IMR-90 (cell line): ENCODE results near the gene ENOX1.

Experiments
- CEBPB ChIP-seq: IDR thresholded peaks from 2 replicates; pipeline ENCODE4 v1.6.1; 2012; ENCODE audit warnings: low read depth, low read length, improper control_type of control experiment
- CTCF ChIP-seq: conservative IDR thresholded peaks from 2 replicates; pipeline ENCODE4 v1.5.1; 2012; ENCODE audit warnings: mild to moderate bottlenecking, low read depth, low read length, improper control_type of control experiment
- MXI1 ChIP-seq: IDR thresholded peaks from 2 replicates; pipeline ENCODE4 v1.6.1; 2012; ENCODE audit warnings: low read depth, mild to moderate bottlenecking, low read length, moderate library complexity, borderline replicate concordance
- POLR2A ChIP-seq: IDR thresholded peaks from 2 replicates; pipeline ENCODE4 v1.6.1; 2012; ENCODE audit warnings: mild to moderate bottlenecking, low read depth, low read length
- RAD21 ChIP-seq: IDR thresholded peaks from 2 replicates; pipeline ENCODE4 v1.6.1; 2012; ENCODE audit warnings: low read length, improper control_type of control experiment
- RCOR1 ChIP-seq: IDR thresholded peaks from 2 replicates; pipeline ENCODE4 v1.6.1; 2012; ENCODE audit warnings: mild to moderate bottlenecking, low read length, improper control_type of control experiment; ENCODE audit not compliant: insufficient replicate concordance
- SMC3 ChIP-seq: fragments of 150-350 bp; IDR thresholded peaks from 2 replicates; pipeline ENCODE4 v1.6.1; 2016; ENCODE audit warnings: low read depth, mild to moderate bottlenecking, antibody characterized with exemption, low read length, moderate library complexity
- TF ChIP-seq, protein P1 (sequence below): fragments of 150-350 bp; IDR thresholded peaks from 2 replicates; pipeline ENCODE4 v1.6.1; 2017; ENCODE audit warnings: mild to moderate bottlenecking, antibody characterized with exemption, low read length, low read depth

- TF ChIP-seq POLR2A: no peak
- TF ChIP-seq MXI1: no peak
- no peak for TF ChIP-seq CTCF
- TF ChIP-seq, protein P1, sequence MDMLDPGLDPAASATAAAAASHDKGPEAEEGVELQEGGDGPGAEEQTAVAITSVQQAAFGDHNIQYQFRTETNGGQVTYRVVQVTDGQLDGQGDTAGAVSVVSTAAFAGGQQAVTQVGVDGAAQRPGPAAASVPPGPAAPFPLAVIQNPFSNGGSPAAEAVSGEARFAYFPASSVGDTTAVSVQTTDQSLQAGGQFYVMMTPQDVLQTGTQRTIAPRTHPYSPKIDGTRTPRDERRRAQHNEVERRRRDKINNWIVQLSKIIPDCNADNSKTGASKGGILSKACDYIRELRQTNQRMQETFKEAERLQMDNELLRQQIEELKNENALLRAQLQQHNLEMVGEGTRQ: no peak
- TF ChIP-seq RAD21: no peak
- TF ChIP-seq RCOR1: no peak
- no peak for TF ChIP-seq SMC3
- no peak for TF ChIP-seq CEBPB
Observed at GRCh38 chr13:43574605-43575004, 212.2 kb downstream of the ENOX1 start.
